ENCODE data around the gene HAGH.

Gene HAGH

GRCh38 chr16:1767116-1767994, 59.3 kb downstream of the HAGH start:
- no peaks in the 10 kb centered on the region for H3K9me3 Mint-ChIP-seq
- no peak for TF ChIP-seq CTCF (IDR thresholded peaks at IDR 0.05; ENCODE audit: unreplicated experiment in 3 of 3)
- peaks cover 7% of the 10 kb centered on the region for H3K4me1 Mint-ChIP-seq
- H3K27ac Mint-ChIP-seq, result no peak overlapping the region
- H3K36me3 Mint-ChIP-seq (ENCODE audit: low read depth), result peaks cover 3% of the 10 kb centered on the region
- H3K27me3 Mint-ChIP-seq (ENCODE audit: low read depth), result no peaks in the 10 kb centered on the region
- peak overlapping the region in 1 of 3 experiments; percentile 51 for H3K4me3 Mint-ChIP-seq

DNA sequence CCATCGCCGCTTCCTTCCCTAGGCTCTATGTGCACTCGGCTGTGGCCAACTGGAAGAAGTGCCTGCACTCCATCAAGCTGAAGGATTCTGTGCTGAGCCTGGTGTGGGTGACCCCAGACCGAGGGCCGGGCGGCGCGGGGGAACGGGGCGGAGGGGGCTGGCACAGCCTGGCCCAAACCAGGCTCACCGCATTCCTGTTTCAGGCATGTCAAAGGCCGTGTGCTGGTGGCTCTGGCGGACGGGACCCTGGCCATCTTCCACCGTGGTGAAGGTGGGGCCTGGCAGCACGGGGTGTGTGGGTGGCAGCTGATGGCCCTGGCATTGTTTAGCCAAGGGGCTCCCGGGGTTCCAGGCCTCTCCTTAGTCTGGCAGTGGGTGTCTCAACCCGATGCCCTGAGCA, 59.9 kb downstream of the HAGH start:
- H3K9me3 Mint-ChIP-seq, result no peaks in the 10 kb centered on the region
- H3K36me3 Mint-ChIP-seq (ENCODE audit: low read depth), result peaks cover 3% of the 10 kb centered on the region
- H3K4me1 Mint-ChIP-seq, result peaks cover under 1% of the 10 kb centered on the region
- no peak overlapping the region for H3K4me3 Mint-ChIP-seq
- no peak for TF ChIP-seq CTCF (IDR thresholded peaks at IDR 0.05; ENCODE audit: unreplicated experiment in 3 of 3)
- H3K27me3 Mint-ChIP-seq (ENCODE audit: low read depth), result no peaks in the 10 kb centered on the region
- H3K27ac Mint-ChIP-seq, result no peak overlapping the region

DNA sequence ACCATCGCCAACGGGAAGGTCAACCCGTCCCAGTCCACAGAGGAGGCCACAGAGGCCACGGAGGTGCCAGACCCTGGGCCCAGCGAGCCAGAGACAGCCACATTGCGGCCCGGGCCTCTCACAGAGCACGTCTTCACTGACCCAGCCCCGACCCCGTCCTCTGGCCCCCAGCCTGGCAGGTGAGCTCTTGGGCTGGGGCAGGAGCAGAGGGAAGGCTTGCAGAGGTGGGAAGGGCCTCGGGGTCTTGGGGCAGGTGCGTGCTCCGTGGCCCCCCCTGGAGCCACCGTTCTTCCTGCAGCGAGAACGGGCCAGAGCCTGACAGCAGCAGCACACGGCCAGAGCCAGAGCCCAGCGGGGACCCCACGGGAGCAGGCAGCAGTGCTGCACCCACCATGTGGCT, 60.4 kb downstream of the HAGH start:
- Mint-ChIP-seq H3K27ac (no peak overlapping the region), H3K36me3 (ENCODE audit: low read depth) (peaks cover 7% of the 10 kb centered on the region), H3K9me3 (no peaks in the 10 kb centered on the region), H3K4me3 (no peak overlapping the region), H3K4me1 (no peaks in the 10 kb centered on the region), H3K27me3 (ENCODE audit: low read depth) (no peaks in the 10 kb centered on the region)
- TF ChIP-seq CTCF (IDR thresholded peaks at IDR 0.05; ENCODE audit: unreplicated experiment in 3 of 3), result no peak

- TF ChIP-seq CTCF (IDR thresholded peaks at IDR 0.05; ENCODE audit: unreplicated experiment in 3 of 3), result no peak
- peaks cover 9% of the 10 kb centered on the region for H3K36me3 Mint-ChIP-seq (ENCODE audit: low read depth)
- no peaks in the 10 kb centered on the region for H3K9me3 Mint-ChIP-seq
- no peak overlapping the region for H3K4me3 Mint-ChIP-seq
- no peaks in the 10 kb centered on the region for H3K27me3 Mint-ChIP-seq (ENCODE audit: low read depth)
- no peak overlapping the region for H3K27ac Mint-ChIP-seq
- H3K4me1 Mint-ChIP-seq, result no peaks in the 10 kb centered on the region
Observed at GRCh38 chr16:1765826-1766225, 60.8 kb downstream of the HAGH start.

GRCh38 chr16:1764971-1765370, 61.7 kb downstream of the HAGH start:
- TF ChIP-seq CTCF (IDR thresholded peaks at IDR 0.05; ENCODE audit: unreplicated experiment in 3 of 3), result no peak
- Mint-ChIP-seq H3K4me1 (no peaks in the 10 kb centered on the region), H3K36me3 (ENCODE audit: low read depth) (peaks cover 7% of the 10 kb centered on the region), H3K27me3 (ENCODE audit: low read depth) (no peaks in the 10 kb centered on the region), H3K27ac (no peak overlapping the region), H3K9me3 (no peaks in the 10 kb centered on the region), H3K4me3 (no peak overlapping the region)
